OCI-LY7 (cell line): ENCODE data around the gene SEZ6L2. TPM values are rescaled to one million over a fixed set of nuclear protein-coding genes. Genes with fewer than 3 reads are reported as not detected.

Experiments used
- BruUV-seq: library from RNA; stranded (reverse); fragments of 400-500 nt; replicated peaks from 2 replicates; lab custom pipeline; 2021; lab: Mats Ljungman, UMichigan
- CTCF ChIA-PET: fragments of 300-600 bp; sonication (Branson Sonifier 250); formaldehyde crosslinking; loops from one replicate; lab custom pipeline; 2022; ENCODE audit warnings: antibody characterized with exemption; ENCODE audit not compliant: unreplicated experiment; lab: Charles Lee
- POLR2A ChIA-PET: fragments of 300-600 bp; sonication (Branson Sonifier 250); formaldehyde crosslinking; loops from one replicate; lab custom pipeline; 2022; ENCODE audit warnings: antibody characterized with exemption; lab: Charles Lee
- DNase-seq: peaks from one replicate; pipeline ENCODE4 v3.0.0-alpha.2; 2015; ENCODE audit warnings: low spot score
- H2AFZ ChIP-seq: fragments of 200-600 bp; sonication (generic), shearing (Covaris generic); 2 replicates; pipeline ENCODE4 v1.6.1; 2014; ENCODE audit warnings: mild to moderate bottlenecking, antibody characterized with exemption, low read length, moderate library complexity
- H3K27ac ChIP-seq: fragments of 200-600 bp; sonication (generic); 2 replicates; pipeline ENCODE4 v1.5.1; 2014; ENCODE audit warnings: mixed run types, low read depth, mild to moderate bottlenecking, moderate library complexity, low read length, inconsistent platforms; ENCODE audit not compliant: poor library complexity, severe bottlenecking
- H3K36me3 ChIP-seq: fragments of 200-600 bp; sonication (generic); 2 replicates; pipeline ENCODE4 v1.6.1; 2014; ENCODE audit warnings: mild to moderate bottlenecking, antibody characterized with exemption, low read length, moderate library complexity, mixed read lengths; ENCODE audit not compliant: insufficient read depth
- H3K4me1 ChIP-seq: fragments of 200-600 bp; sonication (generic); 2 replicates; pipeline ENCODE4 v1.5.1; 2014; ENCODE audit warnings: mild to moderate bottlenecking, low read length; ENCODE audit not compliant: insufficient read depth, poor library complexity, severe bottlenecking
- H3K4me2 ChIP-seq: fragments of 200-600 bp; sonication (generic); 2 replicates; pipeline ENCODE4 v1.6.1; 2014; ENCODE audit warnings: mild to moderate bottlenecking, low read length
- H3K4me3 ChIP-seq: fragments of 200-600 bp; sonication (generic); 2 replicates; pipeline ENCODE4 v1.5.1; 2014; ENCODE audit warnings: mild to moderate bottlenecking, low read depth, low read length; ENCODE audit not compliant: poor library complexity, severe bottlenecking
- H3K79me2 ChIP-seq: fragments of 200-600 bp; sonication (generic); 2 replicates; pipeline ENCODE4 v1.6.1; 2016; ENCODE audit warnings: low read depth, mild to moderate bottlenecking, low read length, moderate library complexity, mixed read lengths; ENCODE audit not compliant: insufficient read depth
- H3K9me2 ChIP-seq: fragments of 200-600 bp; sonication (generic); 2 replicates; pipeline ENCODE4 v1.6.1; 2016; ENCODE audit warnings: mild to moderate bottlenecking, low read length, mixed read lengths; ENCODE audit not compliant: insufficient read depth
- H3K9me3 ChIP-seq: fragments of 200-600 bp; sonication (generic); 2 replicates; pipeline ENCODE4 v1.6.1; 2014; ENCODE audit warnings: mild to moderate bottlenecking, mixed run types, low read length, mixed read lengths
- H4K20me1 ChIP-seq: fragments of 200-600 bp; sonication (generic); 2 replicates; pipeline ENCODE4 v1.6.1; 2014; ENCODE audit warnings: mild to moderate bottlenecking, antibody characterized with exemption, low read length, moderate library complexity, mixed read lengths; ENCODE audit not compliant: insufficient read depth
- CTCF ChIP-seq: fragments of 200-600 bp; sonication (generic); conservative IDR thresholded peaks from 2 replicates; pipeline ENCODE4 v1.5.1; 2014; ENCODE audit warnings: mild to moderate bottlenecking, antibody characterized with exemption, low read length, moderate library complexity, mixed read lengths
- EZH2phosphoT487 ChIP-seq: fragments of 200-600 bp; sonication (generic); IDR thresholded peaks from 2 replicates; pipeline ENCODE4 v1.6.1; 2018; ENCODE audit warnings: low read depth, borderline replicate concordance, mild to moderate bottlenecking, mixed run types, antibody characterized with exemption, low read length, moderate library complexity, mixed read lengths
- intact Hi-C: fragments of 100-400 bp; cut with micrococcal nuclease; formaldehyde crosslinking; loops from one replicate; pipeline ENCODE4 v1.10.0; 2022; ENCODE audit not compliant: unreplicated experiment
- total RNA-seq, 2 experiments: library from RNA; depleted of rRNA in 1 of 2; stranded (reverse); fragments of >200 nt in 1 of 2; shearing (Covaris generic) in 1 of 2; gene quantifications; 2 replicates each; pipeline ENCODE4 v1.2.3, GENCODE V29; 2014 to 2022

The SEZ6L2 gene
- total RNA-seq, 2 experiments from 2014 or later: 0.98 to 1.0 TPM

- no peaks in the 10 kb centered on the region for H4K20me1 ChIP-seq
- no peaks in the 10 kb centered on the region for H3K4me1 ChIP-seq
- H3K27ac ChIP-seq: no peak overlapping the region
- H3K4me3 ChIP-seq: no peak overlapping the region
- CTCF ChIA-PET: interaction anchor here (1.0 kb wide), 1 partner anchor 9 kb away, joined by 4 read pairs; the partner anchor contains the start of gene ASPHD1
- H3K79me2 ChIP-seq: no peaks in the 10 kb centered on the region
- no peak overlapping the region for H3K4me2 ChIP-seq
- H3K36me3 ChIP-seq: no peaks in the 10 kb centered on the region
- no peak for TF ChIP-seq CTCF
- no peak for TF ChIP-seq EZH2phosphoT487
- POLR2A ChIA-PET: interaction anchor here (0.5 to 0.6 kb wide), 3 partner anchors 42 to 1770 kb away, joined by 3 to 4 read pairs (median 3); no protein-coding TSS in a partner anchor
- no peak overlapping the region for H2AFZ ChIP-seq
- no peak for DNase-seq
- intact Hi-C loops: no loop called here
- no TSS peak for BruUV-seq
- H3K9me2 ChIP-seq: no peaks in the 10 kb centered on the region
- no peaks in the 10 kb centered on the region for H3K9me3 ChIP-seq
Measured at GRCh38 chr16:29909391-29909790, 10.0 kb upstream of the SEZ6L2 start.

- H3K79me2 ChIP-seq: no peaks in the 10 kb centered on the region
- CTCF ChIA-PET: interaction anchor here (1.0 kb wide), 1 partner anchor 8 kb away, joined by 4 read pairs; the partner anchor contains the start of gene ASPHD1
Measured at GRCh38 chr16:29908719-29909220, 9.4 kb upstream of the SEZ6L2 start.

More at GRCh38 chr16:29908719-29909220, 9.4 kb upstream of the SEZ6L2 start:
- no peak for TF ChIP-seq CTCF
- TF ChIP-seq EZH2phosphoT487: no peak
- Histone ChIP-seq H3K4me2 (no peak overlapping the region), H3K4me3 (no peak overlapping the region), H3K9me3 (no peaks in the 10 kb centered on the region), H2AFZ (no peak overlapping the region), H3K9me2 (no peaks in the 10 kb centered on the region), H3K36me3 (no peaks in the 10 kb centered on the region), H4K20me1 (no peaks in the 10 kb centered on the region), H3K4me1 (no peaks in the 10 kb centered on the region), H3K27ac (no peak overlapping the region)
- DNase-seq: no peak
- BruUV-seq: no TSS peak
- POLR2A ChIA-PET: interaction anchor here (0.6 kb wide), 1 partner anchor 1769 kb away, joined by 3 read pairs; no protein-coding TSS in a partner anchor
- intact Hi-C loops: no loop called here
